ENCODE measurements around the gene COL4A4.

The COL4A4 gene

DNA sequence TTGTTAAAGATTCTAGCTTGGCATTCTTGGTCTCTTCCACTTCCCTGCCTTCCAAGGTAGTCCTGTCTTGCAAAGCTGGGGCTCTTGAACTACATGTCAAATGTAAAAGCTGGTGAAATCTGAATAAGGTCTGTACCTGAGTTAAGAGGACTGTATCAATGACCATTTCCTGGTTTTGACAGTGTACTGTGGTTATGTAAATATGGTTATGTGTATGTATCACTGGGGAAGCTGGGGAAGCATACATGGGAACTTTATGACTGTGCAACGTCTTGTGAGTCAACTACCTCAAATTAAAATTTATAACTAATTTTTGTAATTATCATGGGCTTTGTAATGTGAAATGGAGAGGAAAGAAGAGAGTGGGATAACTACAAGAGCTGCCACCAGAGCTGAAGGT, 81.7 kb downstream of the COL4A4 start:
- TF ChIP-seq FOXP2 (optimal IDR thresholded peaks at IDR 0.05; ENCODE audit: borderline replicate concordance, extremely low read depth, extremely low read length, insufficient read depth) (no peak), TAF1 (IDR thresholded peaks at IDR 0.05; ENCODE audit: borderline replicate concordance, insufficient read depth, low read length) (no peak), POLR2AphosphoS5 (IDR thresholded peaks at IDR 0.05; ENCODE audit: low read depth, low read length) (no peak), SIN3A (IDR thresholded peaks at IDR 0.05; ENCODE audit: borderline replicate concordance, insufficient read depth, low read length) (no peak)
- TF ChIP-seq, protein P1, sequence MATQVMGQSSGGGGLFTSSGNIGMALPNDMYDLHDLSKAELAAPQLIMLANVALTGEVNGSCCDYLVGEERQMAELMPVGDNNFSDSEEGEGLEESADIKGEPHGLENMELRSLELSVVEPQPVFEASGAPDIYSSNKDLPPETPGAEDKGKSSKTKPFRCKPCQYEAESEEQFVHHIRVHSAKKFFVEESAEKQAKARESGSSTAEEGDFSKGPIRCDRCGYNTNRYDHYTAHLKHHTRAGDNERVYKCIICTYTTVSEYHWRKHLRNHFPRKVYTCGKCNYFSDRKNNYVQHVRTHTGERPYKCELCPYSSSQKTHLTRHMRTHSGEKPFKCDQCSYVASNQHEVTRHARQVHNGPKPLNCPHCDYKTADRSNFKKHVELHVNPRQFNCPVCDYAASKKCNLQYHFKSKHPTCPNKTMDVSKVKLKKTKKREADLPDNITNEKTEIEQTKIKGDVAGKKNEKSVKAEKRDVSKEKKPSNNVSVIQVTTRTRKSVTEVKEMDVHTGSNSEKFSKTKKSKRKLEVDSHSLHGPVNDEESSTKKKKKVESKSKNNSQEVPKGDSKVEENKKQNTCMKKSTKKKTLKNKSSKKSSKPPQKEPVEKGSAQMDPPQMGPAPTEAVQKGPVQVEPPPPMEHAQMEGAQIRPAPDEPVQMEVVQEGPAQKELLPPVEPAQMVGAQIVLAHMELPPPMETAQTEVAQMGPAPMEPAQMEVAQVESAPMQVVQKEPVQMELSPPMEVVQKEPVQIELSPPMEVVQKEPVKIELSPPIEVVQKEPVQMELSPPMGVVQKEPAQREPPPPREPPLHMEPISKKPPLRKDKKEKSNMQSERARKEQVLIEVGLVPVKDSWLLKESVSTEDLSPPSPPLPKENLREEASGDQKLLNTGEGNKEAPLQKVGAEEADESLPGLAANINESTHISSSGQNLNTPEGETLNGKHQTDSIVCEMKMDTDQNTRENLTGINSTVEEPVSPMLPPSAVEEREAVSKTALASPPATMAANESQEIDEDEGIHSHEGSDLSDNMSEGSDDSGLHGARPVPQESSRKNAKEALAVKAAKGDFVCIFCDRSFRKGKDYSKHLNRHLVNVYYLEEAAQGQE (IDR thresholded peaks at IDR 0.05; ENCODE audit: insufficient read depth in 1 of 2, low read depth in 2 of 2, low read length in 2 of 2) = no peak

GRCh38 chr2:227079726-227080125, 84.3 kb downstream of the COL4A4 start:
- no peak for TF ChIP-seq TAF1 (IDR thresholded peaks at IDR 0.05; ENCODE audit: borderline replicate concordance, insufficient read depth, low read length)
- TF ChIP-seq, protein P1 (IDR thresholded peaks at IDR 0.05; ENCODE audit: insufficient read depth in 1 of 2, low read depth in 2 of 2, low read length in 2 of 2) = no peak
- no peak for TF ChIP-seq POLR2AphosphoS5 (IDR thresholded peaks at IDR 0.05; ENCODE audit: low read depth, low read length)
- no peak for TF ChIP-seq SIN3A (IDR thresholded peaks at IDR 0.05; ENCODE audit: borderline replicate concordance, insufficient read depth, low read length)
- TF ChIP-seq FOXP2 (optimal IDR thresholded peaks at IDR 0.05; ENCODE audit: borderline replicate concordance, extremely low read depth, extremely low read length, insufficient read depth) = no peak

- TF ChIP-seq FOXP2 (optimal IDR thresholded peaks at IDR 0.05; ENCODE audit: borderline replicate concordance, extremely low read depth, extremely low read length, insufficient read depth) = no peak
- TF ChIP-seq SIN3A (IDR thresholded peaks at IDR 0.05; ENCODE audit: borderline replicate concordance, insufficient read depth, low read length) = no peak
- no peak for TF ChIP-seq POLR2AphosphoS5 (IDR thresholded peaks at IDR 0.05; ENCODE audit: low read depth, low read length)
- TF ChIP-seq, protein P1 (IDR thresholded peaks at IDR 0.05; ENCODE audit: insufficient read depth in 1 of 2, low read depth in 2 of 2, low read length in 2 of 2) = no peak
- TF ChIP-seq TAF1 (IDR thresholded peaks at IDR 0.05; ENCODE audit: borderline replicate concordance, insufficient read depth, low read length) = no peak
These were observed 105.1 kb downstream of the COL4A4 start for GRCh38 chr2:227058888-227059399.

GRCh38 chr2:227057743-227058447, 106.1 kb downstream of the COL4A4 start:
- no peak for TF ChIP-seq SIN3A (IDR thresholded peaks at IDR 0.05; ENCODE audit: borderline replicate concordance, insufficient read depth, low read length)
- TF ChIP-seq, protein P1 (IDR thresholded peaks at IDR 0.05; ENCODE audit: insufficient read depth in 1 of 2, low read depth in 2 of 2, low read length in 2 of 2) = no peak
- no peak for TF ChIP-seq FOXP2 (optimal IDR thresholded peaks at IDR 0.05; ENCODE audit: borderline replicate concordance, extremely low read depth, extremely low read length, insufficient read depth)
- TF ChIP-seq TAF1 (IDR thresholded peaks at IDR 0.05; ENCODE audit: borderline replicate concordance, insufficient read depth, low read length) = no peak
- TF ChIP-seq POLR2AphosphoS5 (IDR thresholded peaks at IDR 0.05; ENCODE audit: low read depth, low read length) = no peak
